8988T (cell line): ENCODE data around the gene CHKB.
"Not testable (repeated sequence)": the region's sequence is repeated elsewhere in the genome, so short reads cannot be mapped to it uniquely, and the experiment has no call there.

ENCODE experiments used
- DNase-seq: peaks from one replicate; pipeline ENCODE4 v3.0.0; 2011

Gene CHKB

DNA sequence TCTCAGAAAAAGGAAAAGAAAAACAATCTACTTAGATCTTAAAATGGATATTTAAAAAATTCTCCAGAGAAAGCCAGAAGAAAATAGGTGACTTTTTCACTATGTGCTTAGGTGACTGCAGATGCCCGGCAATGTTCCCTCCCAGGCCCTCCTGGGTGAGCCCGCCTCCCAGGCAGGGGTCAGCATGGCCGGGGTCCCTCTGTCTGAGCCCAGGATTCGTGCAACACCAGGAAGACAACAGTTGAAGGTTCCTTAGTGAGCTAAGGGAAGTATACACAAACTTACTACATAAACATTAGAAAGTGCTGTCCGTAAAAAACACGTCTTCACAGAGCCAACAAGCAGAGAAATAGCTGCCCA, 29.5 kb upstream of the CHKB start:
- no peak for DNase-seq

DNA sequence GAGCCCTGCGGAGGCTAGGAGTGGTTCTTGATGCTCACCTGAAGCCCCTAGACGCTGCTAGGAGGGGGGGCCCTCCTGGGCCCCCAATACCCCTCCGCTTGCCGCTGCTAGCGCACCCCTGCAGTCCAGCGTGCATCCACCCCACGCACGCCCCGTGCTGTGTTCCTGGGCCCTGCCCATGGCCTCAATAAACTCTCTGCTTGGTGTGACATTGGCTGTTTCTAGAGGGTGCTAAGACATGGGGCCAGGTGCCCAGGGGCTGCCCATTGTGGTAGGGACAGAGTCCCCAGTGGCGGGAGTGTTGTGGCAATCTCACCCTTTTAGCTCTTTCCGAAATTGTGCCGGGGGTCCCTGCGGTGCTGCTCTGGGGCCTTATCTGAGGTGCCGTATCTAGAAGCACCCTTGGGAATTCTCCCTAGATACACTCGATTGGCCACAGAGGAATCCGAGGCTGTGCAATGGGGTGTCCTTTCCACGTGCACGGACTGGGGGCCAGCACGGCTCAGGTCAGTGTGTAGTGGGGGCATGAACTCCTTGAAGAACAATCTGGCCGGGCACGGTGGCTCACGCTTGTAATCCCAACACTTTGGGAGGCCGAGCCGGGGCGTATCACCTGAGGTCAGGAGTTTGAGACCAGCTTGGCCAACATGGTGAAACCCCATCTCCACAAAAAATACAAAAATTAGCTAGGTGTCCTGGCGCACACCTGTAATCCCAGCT, 28.9 kb upstream of the CHKB start:
- DNase-seq: no peak

DNA sequence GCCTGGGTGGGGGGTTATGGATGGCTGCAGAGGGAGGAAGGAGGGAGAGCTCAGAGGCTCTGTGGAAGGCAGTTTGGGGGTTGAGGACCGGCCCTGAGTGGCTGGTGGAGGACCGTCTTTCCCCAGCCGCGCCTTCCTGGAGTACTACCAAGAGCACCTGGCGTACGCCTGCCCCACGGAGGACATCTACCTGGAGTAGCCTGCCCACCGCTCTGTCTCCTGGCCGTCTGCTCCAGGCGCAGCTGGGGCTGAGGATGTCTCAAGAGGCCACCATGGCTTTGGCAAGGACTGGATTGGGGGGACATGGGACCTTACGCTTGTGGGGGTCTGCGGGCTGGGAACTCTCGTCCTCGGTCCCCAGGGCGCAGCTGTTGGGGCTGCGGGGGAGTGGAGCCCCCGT, 27.9 kb upstream of the CHKB start:
- no peak for DNase-seq

DNA sequence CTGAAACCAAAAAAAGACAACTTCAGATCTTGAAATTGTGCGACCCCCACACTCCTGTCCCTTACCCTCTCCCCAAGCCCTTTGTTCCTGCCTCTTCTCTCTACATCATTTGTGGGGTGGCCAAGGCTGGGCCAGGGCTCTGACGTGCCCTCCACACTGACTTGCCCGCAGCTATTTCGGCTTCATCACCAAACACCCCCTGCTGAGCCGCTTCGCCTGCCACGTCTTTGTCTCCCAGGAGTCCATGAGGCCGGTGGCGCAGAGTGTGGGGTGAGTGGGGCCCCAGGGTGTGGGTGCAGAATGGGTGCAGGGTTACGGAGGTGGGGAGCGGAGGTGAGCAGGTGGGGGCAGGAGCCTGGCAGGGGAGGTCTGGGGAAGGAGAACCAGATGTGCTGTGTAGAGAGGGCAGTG, 27.4 kb upstream of the CHKB start:
- no peak for DNase-seq

DNA sequence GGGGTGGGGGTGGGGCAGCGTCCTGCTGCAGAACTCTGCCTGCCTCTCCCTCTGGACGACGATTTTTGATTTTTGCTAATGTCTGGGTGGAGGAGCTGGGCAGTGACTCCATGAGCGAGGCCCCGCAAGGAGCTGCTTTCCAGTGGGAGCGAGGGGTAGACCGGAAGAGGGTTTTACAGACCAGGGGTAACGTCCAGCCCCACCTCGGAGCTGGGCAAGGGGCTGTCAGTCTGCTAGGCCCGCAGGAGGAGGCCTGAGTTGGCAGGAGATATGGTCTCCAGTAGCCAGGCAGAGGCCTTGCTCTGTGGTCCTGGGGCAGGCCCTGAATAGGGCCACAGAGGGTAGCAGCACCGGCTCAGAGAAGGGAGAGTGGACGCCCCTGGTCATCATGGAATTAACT, 26.9 kb upstream of the CHKB start:
- no peak for DNase-seq

DNA sequence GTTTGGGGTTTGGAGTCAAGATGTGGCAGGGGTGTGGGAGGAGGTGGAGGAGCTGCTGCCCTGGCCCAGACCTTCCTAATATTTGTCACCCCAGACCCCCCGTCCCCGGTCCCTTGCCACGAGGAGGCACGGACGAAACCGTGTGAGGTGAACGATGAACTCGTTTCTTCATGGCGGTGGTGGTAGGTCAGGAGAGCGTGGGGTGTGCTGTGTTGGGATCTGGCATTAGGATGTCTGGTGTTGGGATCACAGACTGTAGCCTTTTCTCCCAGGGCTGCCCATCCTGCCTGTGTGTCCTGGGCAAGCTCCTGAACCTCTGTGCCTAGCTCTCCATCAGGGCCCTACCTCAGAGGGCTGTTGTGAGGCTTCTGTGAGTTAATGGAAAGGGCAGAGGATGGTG, 26.3 kb upstream of the CHKB start:
- no peak for DNase-seq

DNA sequence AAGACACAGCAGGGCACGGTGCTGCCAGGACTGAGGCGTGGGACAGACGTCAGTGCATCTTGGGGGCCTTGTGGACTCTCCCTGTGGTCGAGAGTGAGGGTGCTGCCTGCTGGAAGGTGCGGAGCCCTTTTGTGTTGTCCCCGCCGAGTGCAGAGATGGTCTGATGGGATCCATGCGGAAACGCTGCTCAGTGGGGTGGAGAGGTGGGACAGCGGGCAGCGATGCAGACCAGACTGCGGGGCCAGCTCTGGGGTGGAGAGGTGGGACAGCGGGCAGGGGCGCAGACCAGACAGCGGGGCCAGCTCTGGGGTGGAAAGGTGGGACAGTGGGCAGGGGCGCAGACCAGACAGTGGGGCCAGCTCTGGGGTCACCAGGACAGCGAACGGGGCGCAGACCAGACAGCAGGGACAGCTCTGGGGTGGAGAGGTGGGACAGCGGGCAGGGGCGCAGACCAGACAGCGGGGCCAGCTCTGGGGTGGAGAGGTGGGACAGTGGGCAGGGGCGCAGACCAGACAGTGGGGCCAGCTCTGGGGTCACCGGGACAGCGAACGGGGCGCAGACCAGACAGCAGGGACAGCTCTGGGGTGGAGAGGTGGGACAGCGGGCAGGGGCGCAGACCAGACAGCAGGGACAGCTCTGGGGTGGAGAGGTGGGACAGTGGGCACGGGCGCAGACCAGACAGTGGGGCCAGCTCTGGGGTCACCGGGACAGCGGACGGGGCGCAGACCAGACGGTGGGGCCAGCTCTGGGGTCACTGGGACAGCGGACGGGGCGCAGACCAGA, 25.6 kb upstream of the CHKB start:
- DNase-seq: not testable (repeated sequence)

DNA sequence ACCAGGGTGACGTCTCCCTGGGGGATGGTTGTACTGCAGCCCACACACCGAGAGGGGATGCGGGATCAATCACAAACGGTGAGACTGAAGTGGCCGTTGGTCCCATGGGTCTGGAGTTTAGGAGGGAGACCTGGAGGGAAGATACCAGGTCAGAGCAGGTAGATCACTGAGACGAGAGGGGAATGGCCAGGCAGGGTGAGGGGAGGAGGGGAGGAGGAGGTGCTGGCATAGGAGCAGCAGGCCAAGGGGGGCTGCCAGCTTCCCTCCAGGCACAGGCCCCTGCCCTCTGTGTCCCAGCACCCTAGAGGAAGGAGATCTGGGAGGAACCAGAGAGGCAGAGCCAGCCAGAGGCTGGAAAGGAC, 25.0 kb upstream of the CHKB start:
- DNase-seq: no peak

DNA sequence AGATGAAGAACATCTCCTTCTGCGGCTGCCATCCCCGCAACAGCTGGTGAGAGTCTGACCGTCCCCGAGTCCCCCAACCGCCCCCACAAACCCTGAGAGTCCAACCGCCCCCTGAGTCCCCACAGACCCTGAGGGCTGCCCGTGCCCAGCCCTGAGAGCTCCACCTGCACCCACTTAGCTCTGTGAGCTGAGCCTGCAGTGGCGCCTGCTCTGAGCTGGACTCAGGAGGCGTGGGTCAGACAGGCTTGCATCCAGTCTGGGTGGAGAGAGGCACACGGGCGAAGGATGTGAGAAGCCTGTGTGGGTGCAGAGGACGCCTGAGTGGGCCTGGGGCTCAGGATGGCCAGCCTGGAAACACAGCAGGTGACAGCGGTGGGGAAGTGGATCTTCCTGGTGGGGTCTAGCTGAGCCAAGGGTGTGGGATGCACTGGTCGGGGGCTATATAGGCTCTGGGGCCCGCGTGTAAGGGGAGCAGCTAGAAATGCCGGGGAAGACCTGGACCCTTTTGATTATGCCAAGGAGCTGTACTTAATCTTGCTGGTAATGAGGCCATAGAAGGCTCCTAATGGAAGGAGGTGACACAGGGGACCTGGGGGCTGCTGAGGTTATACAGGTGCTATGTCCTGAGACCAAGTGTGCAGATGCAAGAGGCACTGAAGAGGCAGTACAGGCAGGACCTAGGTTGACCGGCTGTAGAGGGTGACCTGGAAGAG, 24.5 kb upstream of the CHKB start:
- DNase-seq: no peak

DNA sequence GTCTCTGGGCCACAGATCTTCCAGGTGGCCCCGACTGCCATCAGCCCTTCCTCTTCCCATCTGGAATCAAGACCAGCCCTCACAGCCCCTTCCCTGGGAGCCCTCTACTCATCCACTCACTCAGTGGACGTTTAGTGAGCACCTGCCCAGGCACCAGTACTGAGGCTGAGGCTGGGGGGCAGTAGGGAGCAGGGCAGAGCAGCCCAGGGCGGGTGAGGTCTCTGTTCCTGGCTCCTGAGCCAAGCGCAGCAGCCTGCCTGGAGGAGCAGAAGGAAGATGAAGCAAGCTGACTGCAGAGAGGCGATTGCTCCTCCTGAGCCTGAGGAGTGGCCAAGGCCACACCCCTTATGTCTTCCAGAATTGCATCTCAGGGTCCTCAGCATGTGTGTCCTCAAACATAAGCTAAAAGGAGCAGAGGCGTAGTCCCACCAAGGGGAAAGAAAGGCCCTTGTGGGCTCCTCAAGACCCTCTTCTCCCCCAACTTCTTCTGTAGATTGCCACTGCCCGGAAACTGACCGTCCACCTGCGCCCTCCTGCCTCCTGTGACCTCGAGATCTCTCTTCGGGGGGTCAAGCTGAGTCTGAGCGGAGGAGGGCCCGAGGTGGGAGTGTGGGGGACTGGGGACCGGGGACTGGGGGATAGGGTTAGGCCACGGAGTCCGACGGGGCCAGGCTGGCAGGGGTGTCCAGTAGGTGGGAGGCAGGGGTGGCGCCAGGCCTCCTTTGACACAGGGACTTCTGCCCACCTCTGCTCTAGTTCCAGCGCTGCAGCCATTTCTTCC, 23.7 kb upstream of the CHKB start:
- DNase-seq: peak; percentile 83

DNA sequence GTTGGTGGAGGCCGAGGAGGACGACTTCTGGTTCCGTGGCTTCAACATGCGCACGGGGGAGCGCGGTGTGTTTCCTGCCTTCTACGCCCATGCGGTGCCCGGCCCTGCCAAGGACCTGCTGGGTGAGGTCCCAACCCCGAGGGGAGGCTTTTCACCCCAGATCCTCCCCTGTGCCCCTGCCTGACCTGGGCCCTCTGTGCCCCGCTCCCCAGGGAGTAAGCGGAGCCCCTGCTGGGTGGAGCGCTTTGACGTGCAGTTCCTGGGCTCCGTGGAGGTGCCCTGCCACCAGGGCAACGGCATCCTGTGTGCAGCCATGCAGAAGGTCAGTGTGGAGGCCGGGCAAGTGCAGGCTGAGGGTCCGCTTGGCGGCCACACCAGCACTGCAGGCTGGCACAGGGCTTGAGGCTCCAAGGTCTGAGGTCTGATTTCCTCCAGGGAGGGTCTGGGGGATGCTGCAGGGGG, 23.0 kb upstream of the CHKB start:
- DNase-seq: no peak

DNA sequence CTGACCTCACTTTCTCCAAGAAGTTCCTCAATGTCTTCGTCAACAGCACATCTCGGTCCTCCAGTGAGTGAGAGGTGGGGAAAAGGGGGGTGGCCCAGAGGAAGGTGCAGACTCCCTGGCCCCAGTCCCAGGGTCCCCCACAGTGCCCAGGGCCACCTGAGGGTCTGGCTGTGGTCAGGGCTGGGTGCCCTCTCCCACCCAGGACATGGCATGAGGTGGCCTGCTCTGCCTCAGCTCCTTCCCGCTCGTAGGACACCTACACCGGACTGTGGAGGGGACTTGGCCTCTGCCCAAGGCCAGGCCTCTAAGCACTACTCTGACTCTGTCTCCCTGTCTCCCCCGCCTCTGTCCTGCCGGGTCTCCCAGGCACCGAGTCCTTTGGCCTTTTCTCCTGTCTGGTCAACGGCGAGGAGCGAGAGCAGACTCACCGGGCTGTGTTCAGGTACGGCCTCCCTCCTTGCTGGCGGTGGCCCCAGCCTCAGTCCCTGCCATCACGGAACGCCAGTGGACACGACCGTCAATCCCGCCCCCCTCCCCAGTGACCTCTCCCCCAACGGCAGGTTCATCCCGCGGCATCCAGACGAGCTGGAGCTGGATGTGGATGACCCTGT, 22.5 kb upstream of the CHKB start:
- peak; percentile 35 for DNase-seq

DNA sequence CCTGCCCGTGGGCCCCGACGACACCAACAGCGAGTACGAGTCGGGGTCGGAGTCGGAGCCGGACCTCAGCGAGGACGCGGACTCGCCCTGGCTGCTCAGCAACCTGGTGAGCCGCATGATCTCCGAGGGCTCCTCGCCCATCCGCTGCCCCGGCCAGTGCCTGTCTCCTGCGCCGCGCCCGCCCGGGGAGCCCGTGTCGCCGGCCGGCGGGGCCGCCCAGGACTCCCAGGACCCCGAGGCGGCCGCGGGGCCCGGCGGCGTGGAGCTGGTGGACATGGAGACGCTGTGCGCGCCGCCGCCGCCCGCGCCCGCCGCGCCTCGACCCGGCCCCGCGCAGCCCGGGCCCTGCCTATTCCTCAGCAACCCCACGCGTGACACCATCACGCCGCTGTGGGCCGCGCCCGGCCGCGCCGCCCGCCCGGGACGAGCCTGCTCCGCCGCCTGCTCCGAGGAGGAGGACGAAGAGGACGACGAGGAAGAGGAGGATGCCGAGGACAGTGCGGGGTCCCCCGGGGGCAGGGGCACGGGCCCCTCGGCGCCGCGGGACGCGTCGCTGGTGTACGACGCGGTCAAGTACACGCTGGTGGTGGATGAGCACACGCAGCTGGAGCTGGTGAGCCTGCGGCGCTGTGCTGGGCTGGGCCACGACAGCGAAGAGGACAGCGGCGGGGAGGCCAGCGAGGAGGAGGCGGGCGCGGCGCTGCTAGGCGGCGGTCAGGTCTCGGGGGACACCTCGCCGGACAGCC, 21.8 kb upstream of the CHKB start:
- DNase-seq: no peak

DNA sequence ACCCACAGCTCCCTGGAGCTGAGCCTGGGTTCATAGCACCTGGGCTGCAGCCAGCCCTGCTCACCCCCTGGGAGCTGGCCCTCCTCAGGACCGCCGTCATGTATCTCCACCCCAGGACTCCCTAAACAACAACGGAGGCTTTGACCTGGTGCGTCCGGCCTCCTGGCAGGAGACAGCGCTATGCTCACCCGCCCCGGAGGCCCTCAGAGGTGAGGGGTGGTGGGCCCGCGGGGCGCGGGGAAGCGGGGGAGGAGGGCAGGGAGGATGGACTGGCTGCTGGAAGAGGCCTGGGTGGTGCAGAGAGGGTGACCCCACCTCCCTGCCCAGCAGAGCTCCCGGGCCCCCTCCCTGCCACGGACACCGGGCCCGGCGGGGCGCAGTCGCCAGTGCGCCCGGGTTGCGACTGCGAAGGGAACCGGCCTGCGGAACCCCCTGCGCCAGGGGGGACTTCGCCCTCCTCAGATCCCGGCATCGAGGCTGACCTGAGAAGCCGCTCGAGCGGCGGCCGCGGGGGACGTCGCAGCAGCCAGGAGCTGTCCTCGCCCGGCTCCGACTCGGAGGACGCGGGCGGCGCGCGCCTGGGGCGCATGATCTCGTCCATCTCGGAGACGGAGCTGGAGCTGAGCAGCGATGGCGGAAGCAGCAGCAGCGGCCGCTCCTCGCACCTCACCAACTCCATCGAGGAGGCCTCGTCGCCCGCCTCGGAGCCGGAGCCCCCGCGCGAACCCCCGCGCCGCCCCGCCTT, 21.0 kb upstream of the CHKB start:
- DNase-seq: no peak

DNA sequence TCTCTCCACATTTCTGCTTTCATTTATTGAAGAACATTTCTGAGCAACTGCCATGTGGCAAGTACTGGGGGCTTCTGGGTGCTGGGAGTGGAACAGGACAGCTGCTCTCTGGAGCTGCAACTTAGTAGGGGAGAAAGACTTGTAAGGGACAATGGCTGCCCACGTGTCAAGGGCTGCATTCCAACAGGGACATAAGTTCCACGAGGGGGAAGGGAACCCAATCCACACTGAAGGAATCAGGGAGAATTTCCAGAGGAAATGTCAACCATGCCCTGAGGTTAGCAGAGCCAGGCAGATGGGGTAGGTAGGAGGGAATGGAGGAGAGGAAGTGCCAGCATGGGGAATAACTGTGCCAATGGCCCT, 19.7 kb upstream of the CHKB start:
- no peak for DNase-seq

DNA sequence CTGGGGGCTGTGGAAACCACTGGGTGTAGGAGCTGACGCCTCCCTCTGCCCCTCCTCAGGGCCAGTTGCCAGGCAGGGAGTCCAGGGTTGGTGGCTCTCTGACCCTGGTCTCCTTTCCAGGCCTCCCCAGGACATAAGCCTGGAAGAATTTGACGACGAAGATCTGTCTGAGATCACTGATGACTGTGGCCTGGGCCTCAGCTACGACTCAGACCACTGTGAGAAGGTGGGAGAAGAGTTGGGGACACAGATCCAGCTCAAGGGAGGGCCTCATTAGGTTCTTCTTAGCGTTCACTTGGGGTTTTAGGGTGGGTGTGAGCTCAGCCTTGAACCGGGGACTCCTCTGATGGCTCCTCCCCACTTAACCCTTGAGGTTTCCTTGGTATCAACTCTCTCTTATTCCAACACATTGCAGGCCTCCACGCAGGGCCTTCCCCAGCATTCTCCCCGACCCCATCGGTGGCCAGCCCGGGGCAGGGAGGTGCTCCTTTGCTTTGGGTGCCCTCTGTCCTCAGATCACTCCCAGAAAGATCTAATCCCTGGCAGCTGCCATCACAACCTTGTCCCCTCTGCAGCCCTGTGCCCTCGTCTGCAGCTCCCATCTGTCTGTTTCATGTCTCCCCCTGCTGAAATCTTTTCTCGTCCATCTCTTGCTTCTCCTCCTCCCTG, 19.2 kb upstream of the CHKB start:
- DNase-seq: no peak

DNA sequence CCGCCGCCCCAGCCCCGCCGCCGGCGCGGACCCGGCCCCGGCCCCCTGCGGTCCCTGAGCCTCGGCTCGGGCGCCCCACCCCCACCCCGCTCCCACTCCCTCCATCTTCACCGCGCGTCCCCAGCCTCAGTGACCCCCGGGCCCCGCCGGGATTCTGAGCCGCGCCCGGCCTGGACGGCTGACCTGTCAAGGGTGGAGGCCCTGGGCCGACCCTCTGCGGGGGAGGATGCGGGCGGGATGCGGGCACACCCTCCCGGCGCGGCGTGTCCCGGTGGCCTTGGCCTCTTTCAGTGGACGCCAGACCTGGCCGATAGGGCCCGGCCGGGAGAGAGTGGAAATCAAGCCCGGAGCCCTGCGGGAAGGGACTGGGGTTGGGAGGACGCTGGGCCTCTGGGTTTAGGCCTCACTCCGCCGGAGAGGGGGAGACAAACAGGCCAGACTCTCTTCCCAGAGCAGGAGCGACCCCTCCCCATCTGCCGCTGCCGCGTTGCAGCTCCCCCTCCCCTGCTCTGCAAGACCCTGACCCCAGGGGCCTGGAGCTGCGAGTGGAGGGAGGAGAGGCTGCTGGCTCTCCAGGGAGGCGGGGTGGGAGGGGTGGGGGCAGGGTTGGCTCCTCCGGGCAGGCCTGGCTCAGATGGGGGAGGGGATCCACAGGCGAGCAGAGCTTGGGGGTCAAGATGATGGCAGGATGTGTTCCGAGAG, 18.5 kb upstream of the CHKB start:
- DNase-seq: no peak

DNA sequence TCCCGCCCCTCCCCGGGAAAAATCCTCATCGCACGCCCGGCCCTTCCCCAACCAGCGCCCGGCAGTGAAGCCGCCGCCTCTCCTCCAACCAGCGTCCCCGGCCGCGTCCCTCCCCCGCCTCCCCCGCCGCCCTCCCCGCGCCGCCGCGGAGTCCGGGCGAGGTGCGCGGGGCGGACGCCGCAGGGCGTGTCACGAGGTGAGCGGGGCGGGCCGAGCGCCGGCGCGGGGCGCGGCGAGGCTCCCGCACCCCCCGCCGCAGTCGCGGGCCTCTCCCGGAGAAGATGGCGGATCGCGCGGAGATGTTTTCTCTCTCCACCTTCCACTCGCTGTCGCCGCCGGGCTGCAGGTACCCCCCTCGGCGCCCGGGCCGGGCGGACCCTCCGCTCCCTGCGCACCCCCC, 17.9 kb upstream of the CHKB start, which contains the start of gene MAPK8IP2:
MAPK8IP2 (plus strand) TSS at position 256 of the 400 bp plus-strand sequence; CDS start at position 282, 26 bp downstream.
- DNase-seq: peak; percentile 79

DNA sequence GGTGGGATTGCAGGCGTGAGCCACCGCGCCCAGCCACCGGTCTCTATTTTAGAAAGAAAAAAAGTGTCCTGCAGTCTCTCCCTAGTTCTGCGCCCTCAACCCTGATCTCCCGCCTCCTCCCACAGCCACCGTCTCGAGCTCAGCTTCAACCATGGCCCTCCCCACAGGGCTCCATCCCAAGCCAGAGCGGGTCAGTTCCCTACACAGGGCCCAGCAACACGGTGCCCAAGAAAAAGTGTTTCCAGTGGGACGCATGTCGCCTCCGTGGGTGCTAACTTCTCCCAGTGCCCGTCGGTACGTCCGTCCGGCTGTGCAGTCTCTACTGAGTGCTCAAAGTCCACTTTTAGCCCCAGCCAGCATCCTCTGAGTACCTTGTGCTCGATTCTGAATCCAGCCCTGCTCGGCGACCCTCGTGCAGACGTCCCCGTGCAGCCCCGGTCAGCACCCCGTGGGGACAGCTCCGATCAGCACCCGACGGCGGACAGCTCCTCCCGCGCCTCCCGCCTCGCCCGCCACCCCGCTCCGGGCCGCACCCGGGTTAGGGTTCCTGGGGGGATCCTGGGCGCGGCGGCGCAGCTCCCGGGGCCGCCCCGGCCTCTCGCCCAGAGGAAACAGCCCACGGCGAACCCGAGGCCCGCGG, 17.3 kb upstream of the CHKB start:
- DNase-seq: peak; percentile 96
